Stomach (tissue), 4 donors: ENCODE measurements around the gene CKLF.

Experiments used
- CTCF ChIP-seq, 7 experiments: fragments of 450-650 bp in 4 of 7; fragments of 200-600 bp in 3 of 7; sonication (generic) in 3 of 7; IDR thresholded peaks; one replicate each; pipeline ENCODE4 v1.5.1; 2016 to 2019; ENCODE audit warnings: antibody characterized with exemption in 7 of 7, control low read depth in 2 of 7, mild to moderate bottlenecking in 1 of 7
- EP300 ChIP-seq: sonication (generic); formaldehyde crosslinking; IDR thresholded peaks from one replicate; pipeline ENCODE4 v1.6.1; 2017; ENCODE audit warnings: antibody characterized with exemption
- POLR2A ChIP-seq, 4 donors: fragments of 450-650 bp; IDR thresholded peaks; one replicate each; pipeline ENCODE4 v1.6.1; 2016; ENCODE audit warnings: antibody characterized with exemption in 4 of 4, control low read depth in 2 of 4, mild to moderate bottlenecking in 1 of 4, moderate library complexity in 1 of 4
- POLR2AphosphoS5 ChIP-seq, 3 donors: sonication (generic); formaldehyde crosslinking; IDR thresholded peaks; one replicate each; pipeline ENCODE4 v1.6.1; 2016; ENCODE audit warnings: antibody characterized with exemption in 3 of 3

DNA sequence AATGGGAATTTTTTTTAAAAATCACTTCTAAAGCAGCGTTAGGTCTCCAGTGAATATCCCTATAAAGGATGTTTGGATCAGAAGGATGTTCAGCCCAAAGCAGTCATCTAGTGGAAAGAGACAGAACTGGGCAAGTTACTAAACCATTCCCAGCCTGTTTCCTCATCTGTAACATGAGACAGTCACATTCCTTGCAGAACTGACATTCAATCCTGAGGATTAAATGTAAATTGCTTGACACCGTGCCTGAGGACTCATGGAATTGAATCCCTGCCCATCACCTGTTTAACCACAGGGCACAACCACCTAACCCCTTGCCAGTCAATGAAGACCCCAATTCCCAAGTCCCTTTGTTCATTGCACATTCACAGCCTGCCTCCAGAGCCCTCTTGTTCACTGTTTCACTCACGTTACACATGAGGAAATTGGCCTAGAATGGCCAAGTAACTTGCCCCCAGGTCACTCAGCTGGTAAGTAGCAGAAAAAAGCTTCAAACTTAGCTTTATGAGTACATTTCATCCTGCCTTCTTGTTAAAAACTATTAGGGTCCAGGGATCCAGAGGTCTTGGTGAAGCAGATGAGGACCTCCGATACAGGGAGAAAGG, 28.3 kb downstream of the CKLF start:
- TF ChIP-seq POLR2A (IDR thresholded peaks at IDR 0.05) (no peak), CTCF (IDR thresholded peaks at IDR 0.05) (no peak), POLR2AphosphoS5 (IDR thresholded peaks at IDR 0.05) (no peak), EP300 (no peak)
